Measurements from ENCODE around the gene NAIP.
"Not testable (repeated sequence)": the region's sequence is repeated elsewhere in the genome, so short reads cannot be mapped to it uniquely, and the experiment has no call there.

The NAIP gene, protein sequence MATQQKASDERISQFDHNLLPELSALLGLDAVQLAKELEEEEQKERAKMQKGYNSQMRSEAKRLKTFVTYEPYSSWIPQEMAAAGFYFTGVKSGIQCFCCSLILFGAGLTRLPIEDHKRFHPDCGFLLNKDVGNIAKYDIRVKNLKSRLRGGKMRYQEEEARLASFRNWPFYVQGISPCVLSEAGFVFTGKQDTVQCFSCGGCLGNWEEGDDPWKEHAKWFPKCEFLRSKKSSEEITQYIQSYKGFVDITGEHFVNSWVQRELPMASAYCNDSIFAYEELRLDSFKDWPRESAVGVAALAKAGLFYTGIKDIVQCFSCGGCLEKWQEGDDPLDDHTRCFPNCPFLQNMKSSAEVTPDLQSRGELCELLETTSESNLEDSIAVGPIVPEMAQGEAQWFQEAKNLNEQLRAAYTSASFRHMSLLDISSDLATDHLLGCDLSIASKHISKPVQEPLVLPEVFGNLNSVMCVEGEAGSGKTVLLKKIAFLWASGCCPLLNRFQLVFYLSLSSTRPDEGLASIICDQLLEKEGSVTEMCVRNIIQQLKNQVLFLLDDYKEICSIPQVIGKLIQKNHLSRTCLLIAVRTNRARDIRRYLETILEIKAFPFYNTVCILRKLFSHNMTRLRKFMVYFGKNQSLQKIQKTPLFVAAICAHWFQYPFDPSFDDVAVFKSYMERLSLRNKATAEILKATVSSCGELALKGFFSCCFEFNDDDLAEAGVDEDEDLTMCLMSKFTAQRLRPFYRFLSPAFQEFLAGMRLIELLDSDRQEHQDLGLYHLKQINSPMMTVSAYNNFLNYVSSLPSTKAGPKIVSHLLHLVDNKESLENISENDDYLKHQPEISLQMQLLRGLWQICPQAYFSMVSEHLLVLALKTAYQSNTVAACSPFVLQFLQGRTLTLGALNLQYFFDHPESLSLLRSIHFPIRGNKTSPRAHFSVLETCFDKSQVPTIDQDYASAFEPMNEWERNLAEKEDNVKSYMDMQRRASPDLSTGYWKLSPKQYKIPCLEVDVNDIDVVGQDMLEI (N-terminal part only)

GRCh38 chr5:71025289-71025953 is at the start of gene NAIP:
NAIP (minus strand) TSS chr5:71025339; CDS start chr5:71012915, 12,424 bp downstream.
- not testable (repeated sequence) for DNase-seq (ENCODE audit: low spot score)

GRCh38 chr5:71067262-71067928 is 42.3 kb upstream of the NAIP start, which contains the start of gene GTF2H2:
GTF2H2 (minus strand) TSS chr5:71067676; CDS start chr5:71062763, 4,913 bp downstream.
- not testable (repeated sequence) for DNase-seq (ENCODE audit: low spot score)

DNA sequence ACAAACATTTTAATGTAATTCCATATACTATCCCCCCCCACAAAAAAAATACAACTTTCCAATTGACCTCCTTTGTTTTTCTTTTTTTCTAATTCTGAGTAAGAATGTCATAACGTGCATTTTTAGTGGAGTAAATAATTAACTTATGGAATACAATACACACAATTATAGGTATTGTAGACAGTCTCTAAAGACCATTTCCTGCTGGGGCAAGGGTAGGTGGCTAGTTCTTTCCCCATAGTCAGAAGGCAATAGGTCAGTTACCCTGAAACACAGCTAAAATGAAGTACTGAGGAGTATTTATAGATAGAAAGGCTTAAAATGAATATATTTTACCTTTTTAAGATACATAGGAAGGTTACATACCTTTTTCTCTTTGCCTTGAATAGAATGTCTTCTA is 36.2 kb upstream of the NAIP start:
- not testable (repeated sequence) for DNase-seq (ENCODE audit: low spot score)

DNA sequence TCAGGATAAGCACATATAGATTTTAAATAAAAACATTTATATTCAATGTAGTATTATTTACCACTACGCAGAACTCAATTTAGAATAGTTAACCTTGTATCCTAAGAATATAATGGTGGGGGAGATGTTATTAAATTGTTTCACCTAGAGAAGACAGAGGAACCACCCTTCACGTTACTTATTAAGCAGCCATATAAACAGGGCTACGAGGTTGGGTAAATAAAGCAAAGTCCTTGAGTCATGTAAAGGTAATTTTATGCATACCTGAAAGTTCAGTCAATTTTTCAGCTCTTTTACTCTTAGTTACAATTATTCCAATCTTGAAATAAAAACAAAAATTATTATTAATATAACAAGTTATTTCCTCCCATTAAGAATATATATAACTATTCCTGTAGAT is 34.3 kb upstream of the NAIP start:
- DNase-seq (ENCODE audit: low spot score): not testable (repeated sequence)

GRCh38 chr5:71044808-71045207 is 19.7 kb upstream of the NAIP start:
- DNase-seq (ENCODE audit: low spot score): not testable (repeated sequence)

DNA sequence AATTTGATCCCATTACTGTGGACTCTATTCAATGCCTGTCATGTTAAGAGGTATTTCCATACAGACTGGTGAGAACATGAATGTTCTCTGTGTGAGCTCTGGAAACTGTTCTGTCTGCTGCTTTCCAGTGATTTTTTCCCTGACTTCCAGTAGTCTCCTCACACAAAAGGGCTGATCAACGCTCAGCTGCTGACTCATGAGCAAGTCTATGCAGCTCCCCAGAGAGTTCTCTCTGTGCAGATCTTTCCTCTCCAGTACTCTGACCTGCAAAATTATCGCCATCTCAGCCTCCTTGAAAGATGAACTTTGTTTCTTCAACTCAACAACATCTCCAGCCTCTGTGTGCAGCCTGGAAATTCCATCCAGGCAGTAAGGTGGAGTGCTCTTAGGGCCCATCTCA is 19.0 kb upstream of the NAIP start:
- DNase-seq (ENCODE audit: low spot score): not testable (repeated sequence)

DNA sequence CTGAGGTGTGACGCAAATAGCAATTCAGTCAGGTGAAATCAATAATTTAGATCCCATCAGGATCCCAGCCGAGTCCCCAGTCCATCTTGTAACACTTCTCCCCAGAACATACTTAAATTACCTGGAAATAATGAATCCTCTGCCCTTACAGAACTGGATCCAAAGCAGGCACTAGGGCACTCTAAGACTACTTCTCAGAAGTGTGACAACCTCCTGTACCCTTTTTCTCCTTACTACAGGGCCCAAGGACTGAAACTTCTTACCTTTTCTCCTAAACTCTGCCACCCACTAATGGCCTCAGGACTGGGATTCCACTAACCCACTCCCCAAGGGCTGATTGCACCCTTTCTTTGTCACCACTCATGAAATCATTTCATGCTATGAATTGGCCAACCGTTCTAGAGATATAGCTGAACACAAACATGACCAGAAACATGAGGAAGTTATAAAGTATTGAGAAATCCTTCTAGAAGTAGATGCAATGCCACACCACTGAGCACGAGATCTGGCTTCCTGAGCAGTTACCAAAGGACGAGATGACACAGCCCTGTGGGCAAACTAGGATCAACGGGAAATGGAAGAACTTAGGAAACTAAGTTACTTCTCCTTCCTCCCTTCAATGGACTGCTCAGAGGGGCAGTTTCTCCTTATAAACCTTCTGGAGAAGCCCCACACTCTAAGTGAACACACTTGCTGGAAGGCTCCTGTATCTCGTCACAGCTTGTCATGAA is 6.1 kb upstream of the NAIP start:
- not testable (repeated sequence) for DNase-seq (ENCODE audit: low spot score)

GRCh38 chr5:71020643-71021042 is 4.5 kb downstream of the NAIP start:
- DNase-seq (ENCODE audit: low spot score): not testable (repeated sequence)

DNA sequence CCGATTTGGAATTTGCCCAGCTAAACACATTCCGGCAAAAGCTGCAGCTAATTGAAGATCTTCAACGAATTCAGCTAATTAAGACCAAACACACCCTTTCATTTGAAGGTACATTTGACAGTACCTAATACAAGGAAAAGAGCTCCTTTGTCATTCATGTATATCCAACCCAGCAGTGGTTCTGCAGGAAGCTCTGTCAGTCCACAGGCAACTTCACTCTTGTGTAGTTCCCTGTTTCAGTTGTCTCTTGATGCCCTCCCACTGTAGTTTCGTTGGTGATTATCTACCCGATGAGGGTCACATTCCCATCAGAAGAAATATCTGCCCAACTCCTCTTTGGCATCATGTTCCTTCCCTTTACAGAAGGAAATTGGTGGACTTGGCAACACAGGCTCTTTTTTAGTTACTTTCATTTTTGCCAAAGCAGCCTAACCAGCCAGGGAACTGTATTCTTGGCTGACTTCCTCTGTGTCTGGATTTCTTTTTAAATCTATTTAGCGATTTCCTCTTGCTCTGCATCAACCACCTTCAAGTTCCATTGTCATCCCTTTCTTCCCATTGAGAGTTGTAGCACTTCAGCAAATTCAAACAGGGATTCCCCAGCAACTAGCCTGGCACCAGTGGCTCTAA is 6.6 kb downstream of the NAIP start:
- not testable (repeated sequence) for DNase-seq (ENCODE audit: low spot score)

DNA sequence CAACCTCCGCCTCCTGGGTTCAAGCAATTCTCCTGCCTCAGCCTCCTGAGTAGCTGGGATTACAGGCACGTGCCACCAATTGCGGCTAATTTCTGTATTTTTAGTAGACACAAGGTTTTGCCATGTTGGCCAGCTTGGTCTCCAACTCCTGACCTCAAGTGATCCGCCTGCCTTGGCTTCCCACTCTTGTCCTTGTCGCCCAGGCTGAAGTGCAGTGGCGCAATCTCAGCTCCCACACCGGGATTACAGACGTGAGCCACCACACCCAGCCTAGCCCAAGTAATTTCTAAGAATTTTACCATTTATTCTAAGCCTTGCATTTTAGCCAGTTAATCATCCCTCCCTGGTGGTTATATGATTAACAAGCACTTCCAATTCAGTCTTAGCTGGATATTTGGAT is 11.0 kb downstream of the NAIP start:
- no peak for DNase-seq (ENCODE audit: low spot score)

GRCh38 chr5:71013575-71013974 is 11.6 kb downstream of the NAIP start:
- peak; percentile 43 for DNase-seq (ENCODE audit: low spot score)

- no peak for DNase-seq (ENCODE audit: low spot score)
Observed at GRCh38 chr5:71011194-71011792, 13.8 kb downstream of the NAIP start.

GRCh38 chr5:71006983-71007382 is 18.2 kb downstream of the NAIP start:
- not testable (repeated sequence) for DNase-seq (ENCODE audit: low spot score)

GRCh38 chr5:70984882-70985281 is 40.3 kb downstream of the NAIP start:
- not testable (repeated sequence) for DNase-seq (ENCODE audit: low spot score)

- not testable (repeated sequence) for DNase-seq (ENCODE audit: low spot score)
Observed at GRCh38 chr5:70967220-70967619, 57.9 kb downstream of the NAIP start.

DNA sequence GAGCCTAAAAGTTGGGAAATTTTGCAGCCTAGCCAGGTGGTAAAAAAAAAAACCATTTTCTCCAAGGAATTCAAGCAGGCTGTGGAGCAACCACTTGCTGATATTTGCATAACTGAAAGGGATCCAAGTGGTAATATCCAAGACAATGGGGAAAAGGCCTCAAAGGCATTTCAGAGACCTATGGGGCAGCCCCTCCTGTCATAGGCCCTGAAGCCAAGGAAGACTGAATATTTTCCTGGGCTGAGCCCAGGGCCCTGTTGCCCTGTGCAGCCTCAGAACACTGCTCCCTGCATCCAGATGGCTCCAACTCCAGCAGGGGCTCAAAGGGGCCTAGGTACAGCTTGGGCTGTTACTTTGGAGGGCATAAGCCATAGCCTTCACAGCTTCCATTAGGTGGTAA is 60.6 kb downstream of the NAIP start:
- DNase-seq (ENCODE audit: low spot score): not testable (repeated sequence)

- not testable (repeated sequence) for DNase-seq (ENCODE audit: low spot score)
Observed at GRCh38 chr5:70953068-70953467, 72.1 kb downstream of the NAIP start.

- DNase-seq (ENCODE audit: low spot score): not testable (repeated sequence)
Observed at GRCh38 chr5:70932560-70932959, 92.6 kb downstream of the NAIP start.

GRCh38 chr5:70931709-70932368 is 93.3 kb downstream of the NAIP start:
- DNase-seq (ENCODE audit: low spot score): not testable (repeated sequence)

Measured in iPS-NIHi11 (cell line).